HepG2 (cell line): ENCODE data around the gene TCAP. TPM values are rescaled to one million over a fixed set of nuclear protein-coding genes. Genes with fewer than 3 reads are reported as not detected.

Source experiments
- ATAC-seq: fragments of 200-7000 bp; cut with Tn5 transposase; 3 replicates; pipeline ENCODE4 v1.9.1; 2020; ENCODE audit warnings: mild to moderate bottlenecking, moderate library complexity
- BruUV-seq: library from RNA; stranded (reverse); fragments of 400-500 nt; replicated peaks from 2 replicates; lab custom pipeline; 2021; lab: Mats Ljungman, UMichigan
- CTCF ChIA-PET: fragments of 300-600 bp; formaldehyde crosslinking; extraction: SDS; loops from one replicate; lab custom pipeline; 2021; ENCODE audit warnings: low total read pairs, inconsistent platforms, low intra/inter-chr PET ratio; lab: Yijun Ruan, JAX
- POLR2A ChIA-PET: fragments of 350-600 bp; sonication (Branson Sonifier 250); formaldehyde crosslinking; loops from one replicate; lab custom pipeline; 2020; ENCODE audit warnings: antibody characterized with exemption, inconsistent platforms; lab: Yijun Ruan, JAX
- DNase-seq: peaks from one replicate; pipeline ENCODE4 v3.0.0-alpha.2; 2015; ENCODE audit warnings: low spot score
- FAIRE-seq: peaks from 3 replicates; lab custom pipeline; 2011; peaks lifted over from hg19 to GRCh38; lab: Jason Lieb, UNC
- H2AFZ ChIP-seq: one replicate; pipeline ENCODE4 v1.6.1; 2011; ENCODE audit warnings: low read length, inconsistent platforms
- H3K27ac ChIP-seq: fragments of 300-600 bp; 3 replicates; pipeline ENCODE4 v1.8.0; 2011; ENCODE audit warnings: mixed run types, mild to moderate bottlenecking, mixed read lengths, low read length, inconsistent platforms; ENCODE audit not compliant: insufficient read depth; ENCODE audit errors: extremely low read length
- H3K27me3 ChIP-seq, 2 experiments: fragments of 200-600 bp in 1 of 2; 2 replicates in 1 of 2; 3 replicates in 1 of 2; pipeline versions ENCODE4 v1.6.0 to v1.8.0; 2011; ENCODE audit warnings: low read length in 2 of 2, mild to moderate bottlenecking in 2 of 2, moderate library complexity in 2 of 2, inconsistent platforms in 1 of 2; ENCODE audit not compliant: insufficient read depth in 2 of 2, control insufficient read depth in 1 of 2
- H3K36me3 ChIP-seq, 2 experiments: fragments of 200-600 bp in 1 of 2; replicated peaks in 1 of 2; 2 replicates in 1 of 2; 3 replicates in 1 of 2; pipeline versions ENCODE4 v1.5.1 to v1.8.0; 2011; ENCODE audit warnings: low read length in 2 of 2, inconsistent platforms in 1 of 2; ENCODE audit not compliant: insufficient read depth in 2 of 2, control insufficient read depth in 1 of 2
- H3K4me1 ChIP-seq: 2 replicates; pipeline ENCODE4 v1.5.1; 2012; ENCODE audit warnings: low read length, inconsistent platforms; ENCODE audit not compliant: insufficient read depth
- H3K4me2 ChIP-seq: 2 replicates; pipeline ENCODE4 v1.6.0; 2011; ENCODE audit warnings: low read depth, low read length, inconsistent platforms
- H3K4me3 ChIP-seq, 3 experiments: fragments of 200-600 bp in 1 of 3; sonication (generic), shearing (Covaris generic) in 1 of 3; replicated peaks in 1 of 3; 2 replicates each; pipeline ENCODE4 v1.5.1; 2011 to 2016; ENCODE audit warnings: low read length in 3 of 3, inconsistent platforms in 2 of 3, low read depth in 2 of 3, mild to moderate bottlenecking in 2 of 3, control low read depth in 1 of 3, mixed read lengths in 1 of 3; ENCODE audit not compliant: insufficient read depth in 1 of 3
- H3K79me2 ChIP-seq: one replicate; pipeline ENCODE4 v1.6.1; 2011; ENCODE audit warnings: low read length, inconsistent platforms; ENCODE audit not compliant: insufficient read depth
- H3K9ac ChIP-seq: 2 replicates; pipeline ENCODE4 v1.6.0; 2011; ENCODE audit warnings: mild to moderate bottlenecking, low read depth, low read length, inconsistent platforms; ENCODE audit not compliant: insufficient read depth
- H3K9me3 ChIP-seq: 2 replicates; pipeline ENCODE4 v1.5.1; 2012; ENCODE audit warnings: mild to moderate bottlenecking, low read length
- H4K20me1 ChIP-seq: 2 replicates; pipeline ENCODE4 v1.6.0; 2011; ENCODE audit warnings: inconsistent platforms, mild to moderate bottlenecking, low read length, moderate library complexity; ENCODE audit not compliant: insufficient read depth
- CHCHD3 ChIP-seq: sonication (generic); formaldehyde crosslinking; IDR thresholded peaks from 2 replicates; pipeline ENCODE4 v1.8.0; 2022; ENCODE audit warnings: mild to moderate bottlenecking, missing genetic modification reagents, moderate library complexity
- FOXO1 ChIP-seq: sonication (generic); formaldehyde crosslinking; IDR thresholded peaks from 2 replicates; pipeline ENCODE4 v1.4.0; 2020; ENCODE audit warnings: missing genetic modification reagents
- MATR3 ChIP-seq: sonication (generic); formaldehyde crosslinking; IDR thresholded peaks from 2 replicates; pipeline ENCODE4 v1.4.0; 2020; ENCODE audit warnings: missing genetic modification reagents
- RARA ChIP-seq: IDR thresholded peaks from 2 replicates; pipeline ENCODE4 v1.6.1; 2016; ENCODE audit warnings: missing genetic modification reagents, missing compliant biosample characterization
- TMF1 ChIP-seq: sonication (generic); formaldehyde crosslinking; IDR thresholded peaks from 2 replicates; pipeline ENCODE4 v1.8.1; 2022; ENCODE audit warnings: low read depth, missing genetic modification reagents
- ZBTB3 ChIP-seq: sonication (generic); formaldehyde crosslinking; IDR thresholded peaks from 2 replicates; pipeline ENCODE4 v1.4.0; 2020; ENCODE audit warnings: low read depth, mild to moderate bottlenecking, moderate library complexity, missing genetic modification reagents, borderline replicate concordance
- ZBTB33 ChIP-seq: sonication (generic); formaldehyde crosslinking; IDR thresholded peaks from 2 replicates; pipeline ENCODE4 v1.4.0; 2020; ENCODE audit warnings: missing genetic modification reagents
- ZBTB7B ChIP-seq: sonication (generic); formaldehyde crosslinking; IDR thresholded peaks from 2 replicates; pipeline ENCODE4 v1.4.0; 2020; ENCODE audit warnings: missing genetic modification reagents
- ZBTB8A ChIP-seq: sonication (generic); formaldehyde crosslinking; IDR thresholded peaks from 2 replicates; pipeline ENCODE4 v1.4.0; 2020; ENCODE audit warnings: mild to moderate bottlenecking, low read depth, missing genetic modification reagents, borderline replicate concordance
- ZNF230 ChIP-seq: sonication (generic); formaldehyde crosslinking; IDR thresholded peaks from 2 replicates; pipeline ENCODE4 v1.4.0; 2020; ENCODE audit warnings: mild to moderate bottlenecking, missing genetic modification reagents
- ZNF496 ChIP-seq: sonication (generic); formaldehyde crosslinking; IDR thresholded peaks from 2 replicates; pipeline ENCODE4 v1.8.1; 2023; ENCODE audit warnings: mild to moderate bottlenecking, moderate library complexity, missing genetic modification reagents; ENCODE audit not compliant: insufficient replicate concordance
- ZNF687 ChIP-seq: sonication (generic); formaldehyde crosslinking; IDR thresholded peaks from 2 replicates; pipeline ENCODE4 v1.5.1; 2020; ENCODE audit warnings: mild to moderate bottlenecking, missing genetic modification reagents, moderate library complexity
- WGBS: methylation state at CpG from one replicate; pipeline ENCODE4 v1.1.6; 2017; ENCODE audit warnings: low lambda C conversion rate; 5-methylcytosine and 5-hydroxymethylcytosine counted together
- in situ Hi-C: cut with HindIII; loops from 2 replicates; pipeline ENCODE4 v1.10.0; 2017; ENCODE audit warnings: low pct_unique_long_range_greater_than_20kb; ENCODE audit not compliant: extremely low pct_ligation_motif_present
- intact Hi-C: fragments of 100-400 bp; cut with micrococcal nuclease; formaldehyde crosslinking; loops from one replicate; pipeline ENCODE4 v1.10.0; 2022; ENCODE audit not compliant: unreplicated experiment
- polyA plus RNA-seq, 8 experiments: library from polyadenylated mRNA; depleted of rRNA in 3 of 8; stranded (reverse) in 7 of 8; unstranded in 1 of 8; fragments of >200 nt; fragmentation: Illumina TruSeq in 4 of 8; extraction: Trizol in 4 of 8; gene quantifications; 2 replicates each; pipeline versions ENCODE4 v1.2.1 to v1.2.3, GENCODE V29; 2011 to 2016; ENCODE audit warnings: low read depth in 4 of 8, missing spikeins in 1 of 8, mixed read lengths in 1 of 8; ENCODE audit not compliant: insufficient read depth in 1 of 8
- total RNA-seq, 5 experiments: library from RNA; depleted of rRNA; stranded (reverse); fragments of >200 nt; fragmentation: Illumina TruSeq; extraction: Trizol; gene quantifications; 2 replicates each; pipeline ENCODE4 v1.2.3, GENCODE V29; 2016; ENCODE audit warnings: low read depth in 1 of 5
- TF ChIP-seq, protein P1 (sequence below), 2 experiments: sonication (generic) in 1 of 2; formaldehyde crosslinking in 1 of 2; IDR thresholded peaks; 2 replicates each; pipeline versions ENCODE4 v1.5.1 to v1.6.1; 2011 to 2020; ENCODE audit warnings: borderline replicate concordance in 1 of 2, low read depth in 1 of 2, low read length in 1 of 2, mild to moderate bottlenecking in 1 of 2, missing genetic modification reagents in 1 of 2, moderate library complexity in 1 of 2

TCAP gene
- total and polyA plus RNA-seq, 2 of the 13 experiments (the other 11 are each of a cell fraction or from before 2014, with no cell fraction given), result 0.24 to 0.65 TPM

DNA sequence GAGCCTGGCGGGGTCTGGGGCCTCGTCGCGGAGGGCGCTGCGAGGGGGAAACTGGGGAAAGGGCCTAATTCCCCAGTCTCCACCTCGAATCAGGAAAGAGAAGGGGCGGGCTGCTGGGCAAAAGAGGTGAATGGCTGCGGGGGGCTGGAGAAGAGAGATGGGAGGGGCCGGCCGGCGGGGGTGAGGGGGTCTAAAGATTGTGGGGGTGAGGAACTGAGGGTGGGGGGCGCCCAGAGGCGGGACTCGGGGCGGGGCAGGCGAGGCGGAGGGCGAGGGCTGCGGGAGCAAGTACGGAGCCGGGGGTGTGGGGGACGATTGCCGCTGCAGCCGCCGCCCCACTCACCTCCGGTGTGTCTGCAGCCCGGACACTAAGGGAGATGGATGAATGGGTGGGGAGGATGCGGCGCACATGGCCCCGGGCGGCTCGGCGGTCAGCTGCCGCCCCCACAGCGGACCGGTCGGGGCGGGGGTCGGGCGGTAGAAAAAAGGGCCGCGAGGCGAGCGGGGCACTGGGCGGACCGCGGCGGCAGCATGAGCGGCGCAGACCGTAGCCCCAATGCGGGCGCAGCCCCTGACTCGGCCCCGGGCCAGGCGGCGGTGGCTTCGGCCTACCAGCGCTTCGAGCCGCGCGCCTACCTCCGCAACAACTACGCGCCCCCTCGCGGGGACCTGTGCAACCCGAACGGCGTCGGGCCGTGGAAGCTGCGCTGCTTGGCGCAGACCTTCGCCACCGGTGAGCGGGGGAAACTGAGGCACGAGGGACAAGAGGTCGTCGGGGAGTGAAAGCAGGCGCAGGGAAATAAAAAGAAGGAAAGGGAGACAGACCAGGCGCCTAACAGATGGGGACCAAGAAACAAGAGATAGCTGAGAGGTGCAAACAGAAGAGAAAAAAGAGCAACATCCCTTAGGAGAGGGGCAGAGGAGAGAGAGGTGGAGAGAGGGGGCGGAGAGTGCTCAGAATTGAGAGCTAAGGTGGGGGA lies 3.1 kb downstream of the TCAP start, which contains the start of gene PNMT:
PNMT (plus strand) TSS at position 509 of the 980 bp plus-strand sequence; CDS start at position 532, 23 bp downstream.
- Histone ChIP-seq H3K4me1 (peaks cover 77% of the 10 kb centered on the region), H3K27me3 (peaks cover 11 to 51% of the 10 kb centered on the region in 2 experiments), H3K27ac (no peak within 1 kb of the TSS), H2AFZ (no peak within 1 kb of the TSS), H3K4me3 (peak within 1 kb of the TSS; percentile 24 to 66 (median 46); a peak in 5 of 6 replicates), H3K79me2 (no peaks in the 10 kb centered on the region), H3K9me3 (no peaks in the 10 kb centered on the region), H3K36me3 (no peaks in the 10 kb centered on the region), H4K20me1 (no peaks in the 10 kb centered on the region), H3K9ac (peak within 1 kb of the TSS; percentile 60), H3K4me2 (peak within 1 kb of the TSS; percentile 81)
- WGBS, result 5% methylated on average over 83 of the region's 85 CpGs
- POLR2A ChIA-PET, result interaction anchor here (0.7 to 4.1 kb wide), 5 partner anchors 14 to 71 kb away, joined by 3 to 25 read pairs (median 6); partner anchors contain the start of gene PGAP3
- DNase-seq, result peak; percentile 56
- no TSS peak for BruUV-seq
- CTCF ChIA-PET, result interaction anchor here (1.0 to 8.5 kb wide), 5 partner anchors 15 to 86 kb away, joined by 3 to 136 read pairs (median 5); partner anchors contain the start of gene MIEN1
- peak; percentile 37 for FAIRE-seq
- intact Hi-C loops, result loop anchor here (2.0 kb wide), 1 partner anchor 45 kb away; no protein-coding TSS in a partner anchor
- in situ Hi-C loops, result no loop called here
- peak; percentile 39 for ATAC-seq
- TF ChIP-seq CHCHD3 (CRISPR knock-in tag), result 0 out of 2 replicates have a peak, but pooled peaks have one; percentile 33
- no peak for TF ChIP-seq ZBTB8A (CRISPR knock-in tag)
- peak; percentile 86 for TF ChIP-seq ZBTB7B (CRISPR knock-in tag)
- TF ChIP-seq ZBTB3, result no peak
- TF ChIP-seq ZNF687, result peak; percentile 98
- TF ChIP-seq, protein P1, sequence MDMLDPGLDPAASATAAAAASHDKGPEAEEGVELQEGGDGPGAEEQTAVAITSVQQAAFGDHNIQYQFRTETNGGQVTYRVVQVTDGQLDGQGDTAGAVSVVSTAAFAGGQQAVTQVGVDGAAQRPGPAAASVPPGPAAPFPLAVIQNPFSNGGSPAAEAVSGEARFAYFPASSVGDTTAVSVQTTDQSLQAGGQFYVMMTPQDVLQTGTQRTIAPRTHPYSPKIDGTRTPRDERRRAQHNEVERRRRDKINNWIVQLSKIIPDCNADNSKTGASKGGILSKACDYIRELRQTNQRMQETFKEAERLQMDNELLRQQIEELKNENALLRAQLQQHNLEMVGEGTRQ (IDR thresholded peaks at IDR 0.05; ENCODE audit: low read depth, low read length), result no peak
- TF ChIP-seq, protein P1 (CRISPR knock-in tag; IDR thresholded peaks at IDR 0.05; ENCODE audit: borderline replicate concordance), result no peak
- no peak for TF ChIP-seq MATR3 (CRISPR knock-in tag)
- peak; percentile 52 for TF ChIP-seq RARA (CRISPR knock-in tag)
- TF ChIP-seq FOXO1 (CRISPR knock-in tag), result peak; percentile 73
- TF ChIP-seq ZNF230 (CRISPR knock-in tag), result peak; percentile 84; the same call in 1 of the 2 replicates
- TF ChIP-seq ZBTB33 (CRISPR knock-in tag), result peak; percentile 73
- TF ChIP-seq TMF1, result no peak; the same call in 1 of the 2 replicates
- TF ChIP-seq ZNF496 (CRISPR knock-in tag), result no peak
